Thoracic aorta (tissue), 2 donors: Measurements from ENCODE around the gene PCDHGA10. TPM values are rescaled to one million over a fixed set of nuclear protein-coding genes. Genes with fewer than 3 reads are reported as not detected.
"Not testable (repeated sequence)": the region's sequence is repeated elsewhere in the genome, so short reads cannot be mapped to it uniquely, and the experiment has no call there.

Experiments
- ATAC-seq: fragments of 150-250 bp; one replicate; pipeline ENCODE4 v1.8.0; 2017; ENCODE audit warnings: low read depth; ENCODE audit not compliant: insufficient number of reproducible peaks, low FRiP score
- DNase-seq: peaks from one replicate; pipeline ENCODE4 v3.0.0-alpha.2; 2020; ENCODE audit warnings: low spot score
- H3K27ac ChIP-seq, 2 donors: fragments of 200-600 bp; sonication (generic); 1 replicate in 1 of 2; 2 replicates in 1 of 2; pipeline ENCODE4 v1.5.1; 2016; ENCODE audit warnings: mild to moderate bottlenecking in 2 of 2, moderate library complexity in 2 of 2
- H3K27me3 ChIP-seq: fragments of 200-600 bp; sonication (generic); replicated peaks from 2 replicates; pipeline ENCODE4 v1.6.0; 2016; ENCODE audit warnings: mild to moderate bottlenecking; ENCODE audit not compliant: insufficient read depth
- H3K36me3 ChIP-seq: fragments of 200-600 bp; sonication (generic); one replicate; pipeline ENCODE4 v1.5.1; 2016
- H3K4me1 ChIP-seq, 2 donors: fragments of 200-600 bp; sonication (generic); 1 replicate in 1 of 2; 2 replicates in 1 of 2; pipeline versions ENCODE4 v1.5.1 to v1.6.0; 2016; ENCODE audit warnings: low read depth in 2 of 2, mild to moderate bottlenecking in 1 of 2; ENCODE audit not compliant: control insufficient read depth in 1 of 2
- H3K4me3 ChIP-seq: fragments of 200-600 bp; sonication (generic); 2 replicates; pipeline ENCODE4 v1.5.1; 2016; ENCODE audit warnings: mild to moderate bottlenecking
- H3K9me3 ChIP-seq: fragments of 200-600 bp; sonication (generic); 2 replicates; pipeline ENCODE4 v1.5.1; 2016
- total RNA-seq, 2 donors: library from RNA; depleted of rRNA; stranded (reverse); fragments of >200 nt; gene quantifications; one replicate each; pipeline versions ENCODE4 v1.1.0 to v1.2.3, GENCODE V29; 2016
- TF ChIP-seq, protein P1 (sequence below): fragments of 200-600 bp; sonication (generic); IDR thresholded peaks from one replicate; pipeline ENCODE4 v1.5.1; 2019; ENCODE audit warnings: antibody characterized with exemption

Gene PCDHGA10
- total RNA-seq, 2 donors from 2014 or later = 11.1 to 14.4 TPM

GRCh38 chr5:141399555-141400258, 13.1 kb upstream of the PCDHGA10 start:
- H3K27me3 ChIP-seq = no peaks in the 10 kb centered on the region
- peaks cover 88% of the 10 kb centered on the region for H3K9me3 ChIP-seq
- ATAC-seq = no peak
- H3K27ac ChIP-seq = no peak overlapping the region
- TF ChIP-seq, protein P1, sequence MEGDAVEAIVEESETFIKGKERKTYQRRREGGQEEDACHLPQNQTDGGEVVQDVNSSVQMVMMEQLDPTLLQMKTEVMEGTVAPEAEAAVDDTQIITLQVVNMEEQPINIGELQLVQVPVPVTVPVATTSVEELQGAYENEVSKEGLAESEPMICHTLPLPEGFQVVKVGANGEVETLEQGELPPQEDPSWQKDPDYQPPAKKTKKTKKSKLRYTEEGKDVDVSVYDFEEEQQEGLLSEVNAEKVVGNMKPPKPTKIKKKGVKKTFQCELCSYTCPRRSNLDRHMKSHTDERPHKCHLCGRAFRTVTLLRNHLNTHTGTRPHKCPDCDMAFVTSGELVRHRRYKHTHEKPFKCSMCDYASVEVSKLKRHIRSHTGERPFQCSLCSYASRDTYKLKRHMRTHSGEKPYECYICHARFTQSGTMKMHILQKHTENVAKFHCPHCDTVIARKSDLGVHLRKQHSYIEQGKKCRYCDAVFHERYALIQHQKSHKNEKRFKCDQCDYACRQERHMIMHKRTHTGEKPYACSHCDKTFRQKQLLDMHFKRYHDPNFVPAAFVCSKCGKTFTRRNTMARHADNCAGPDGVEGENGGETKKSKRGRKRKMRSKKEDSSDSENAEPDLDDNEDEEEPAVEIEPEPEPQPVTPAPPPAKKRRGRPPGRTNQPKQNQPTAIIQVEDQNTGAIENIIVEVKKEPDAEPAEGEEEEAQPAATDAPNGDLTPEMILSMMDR = no peak
- H3K4me3 ChIP-seq = peak overlapping the region; percentile 24
- DNase-seq = no peak
- no peaks in the 10 kb centered on the region for H3K36me3 ChIP-seq
- H3K4me1 ChIP-seq = no peaks in the 10 kb centered on the region

- H3K4me1 ChIP-seq = no peaks in the 10 kb centered on the region
- no peak within 1 kb of the TSS for H3K27ac ChIP-seq
- no peak for ATAC-seq
- no peaks in the 10 kb centered on the region for H3K27me3 ChIP-seq
- no peaks in the 10 kb centered on the region for H3K36me3 ChIP-seq
- H3K9me3 ChIP-seq = peaks cover 90% of the 10 kb centered on the region
- DNase-seq = no peak
- H3K4me3 ChIP-seq = peak within 1 kb of the TSS; percentile 55
- TF ChIP-seq, protein P1 = no peak
Measured at GRCh38 chr5:141402553-141403243, 10.1 kb upstream of the PCDHGA10 start, which contains the start of gene PCDHGA9. Gene PCDHGA9, plus strand, starts transcription at chr5:141402778. Its CDS starts 175 bp downstream, at chr5:141402953.

DNA sequence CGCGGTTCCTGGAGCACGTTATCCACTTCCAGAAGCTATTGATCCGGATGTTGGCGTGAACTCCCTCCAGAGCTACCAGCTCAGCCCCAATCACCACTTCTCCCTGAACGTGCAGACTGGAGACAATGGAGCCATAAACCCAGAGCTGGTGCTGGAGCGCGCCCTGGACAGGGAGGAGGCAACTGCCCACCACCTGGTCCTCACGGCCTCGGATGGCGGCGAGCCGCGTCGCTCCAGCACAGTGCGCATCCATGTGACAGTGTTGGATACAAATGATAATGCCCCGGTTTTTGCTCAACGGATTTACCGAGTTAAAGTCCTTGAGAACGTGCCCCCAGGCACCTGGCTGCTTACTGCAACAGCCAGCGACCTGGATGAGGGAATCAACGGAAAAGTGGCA, 9.4 kb upstream of the PCDHGA10 start:
- TF ChIP-seq, protein P1 = no peak
- H3K27me3 ChIP-seq = no peaks in the 10 kb centered on the region
- H3K9me3 ChIP-seq = peaks cover 93% of the 10 kb centered on the region
- DNase-seq = no peak
- H3K36me3 ChIP-seq = no peaks in the 10 kb centered on the region
- H3K27ac ChIP-seq = no peak overlapping the region
- no peak for ATAC-seq
- H3K4me3 ChIP-seq = peak overlapping the region; percentile 55
- H3K4me1 ChIP-seq = no peaks in the 10 kb centered on the region

- not testable (repeated sequence) for H3K36me3 ChIP-seq, ATAC-seq, H3K4me1 ChIP-seq, DNase-seq, H3K27me3 ChIP-seq, H3K27ac ChIP-seq
- H3K9me3 ChIP-seq = peaks cover 99% of the 10 kb centered on the region
- H3K4me3 ChIP-seq = peak within 1 kb of the TSS; percentile 49
Measured at GRCh38 chr5:141407790-141408505, 4.8 kb upstream of the PCDHGA10 start, which contains the start of gene PCDHGB6. Gene PCDHGB6, plus strand, starts transcription at chr5:141408021. Its CDS starts 182 bp downstream, at chr5:141408203.

DNA sequence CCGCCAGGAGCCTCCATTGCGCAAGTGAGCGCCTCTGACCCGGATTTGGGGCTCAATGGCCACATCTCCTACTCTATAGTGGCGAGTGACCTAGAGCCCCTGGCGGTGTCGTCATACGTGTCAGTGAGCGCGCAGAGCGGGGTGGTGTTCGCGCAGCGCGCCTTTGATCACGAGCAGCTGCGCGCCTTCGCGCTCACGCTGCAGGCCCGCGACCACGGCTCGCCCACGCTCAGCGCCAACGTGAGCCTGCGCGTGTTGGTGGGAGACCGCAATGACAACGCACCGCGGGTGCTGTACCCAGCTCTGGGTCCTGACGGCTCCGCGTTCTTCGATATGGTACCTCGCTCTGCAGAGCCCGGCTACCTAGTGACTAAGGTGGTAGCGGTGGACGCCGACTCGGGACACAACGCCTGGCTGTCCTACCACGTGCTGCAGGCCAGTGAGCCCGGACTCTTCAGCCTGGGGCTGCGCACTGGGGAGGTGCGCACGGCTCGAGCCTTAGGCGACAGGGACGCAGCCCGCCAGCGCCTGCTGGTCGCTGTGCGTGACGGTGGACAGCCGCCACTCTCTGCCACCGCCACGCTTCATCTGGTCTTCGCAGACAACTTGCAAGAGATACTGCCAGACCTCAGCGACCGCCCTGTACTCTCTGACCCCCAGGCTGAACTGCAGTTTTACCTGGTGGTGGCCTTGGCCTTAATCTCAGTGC, 3.0 kb upstream of the PCDHGA10 start:
- H3K4me1 ChIP-seq = no peaks in the 10 kb centered on the region
- H3K27ac ChIP-seq = no peak overlapping the region
- H3K4me3 ChIP-seq = peak overlapping the region; percentile 2
- no peak for ATAC-seq
- TF ChIP-seq, protein P1 = no peak
- no peaks in the 10 kb centered on the region for H3K36me3 ChIP-seq
- no peak for DNase-seq
- H3K27me3 ChIP-seq = no peaks in the 10 kb centered on the region
- peaks cover 97% of the 10 kb centered on the region for H3K9me3 ChIP-seq
